HepG2 (cell line): Measurements from ENCODE around the gene ARG2. TPM values are rescaled to one million over a fixed set of nuclear protein-coding genes. Genes with fewer than 3 reads are reported as not detected.
A peak's percentile ranks its signal among the peaks of the same experiment; 100 is the strongest.

Experiments used
- BRF2 ChIP-seq: sonication (generic); formaldehyde crosslinking; IDR thresholded peaks from 2 replicates; pipeline ENCODE4 v1.8.1; 2022; ENCODE audit warnings: mild to moderate bottlenecking, missing genetic modification reagents
- DPF2 ChIP-seq: sonication (generic); formaldehyde crosslinking; IDR thresholded peaks from 2 replicates; pipeline ENCODE4 v1.4.0; 2020; ENCODE audit warnings: mild to moderate bottlenecking, low read depth, missing genetic modification reagents, borderline replicate concordance
- MIER2 ChIP-seq: IDR thresholded peaks from 2 replicates; pipeline ENCODE4 v1.6.1; 2016; ENCODE audit warnings: missing biosample characterization, missing genetic modification reagents
- PHF5A ChIP-seq: IDR thresholded peaks from one replicate; pipeline ENCODE4 v1.6.1; 2018; ENCODE audit warnings: low read depth, missing genetic modification reagents; ENCODE audit not compliant: unreplicated experiment
- POGK ChIP-seq: sonication (generic); formaldehyde crosslinking; conservative IDR thresholded peaks from 2 replicates; pipeline ENCODE4 v1.8.0; 2022; ENCODE audit warnings: mild to moderate bottlenecking, moderate library complexity, missing genetic modification reagents
- ZFYVE20 ChIP-seq: sonication (generic); formaldehyde crosslinking; IDR thresholded peaks from 2 replicates; pipeline ENCODE4 v1.8.0; 2023; ENCODE audit warnings: low read depth, mild to moderate bottlenecking, moderate library complexity, missing genetic modification reagents, borderline replicate concordance
- ZNF101 ChIP-seq: sonication (generic); formaldehyde crosslinking; IDR thresholded peaks from 2 replicates; pipeline ENCODE4 v1.4.0; 2020; ENCODE audit warnings: mild to moderate bottlenecking, low read depth, missing genetic modification reagents, borderline replicate concordance
- ZNF276 ChIP-seq: sonication (generic); formaldehyde crosslinking; IDR thresholded peaks from 2 replicates; pipeline ENCODE4 v1.4.0; 2020; ENCODE audit warnings: mild to moderate bottlenecking, low read depth, missing genetic modification reagents
- ZNF513 ChIP-seq: sonication (generic); formaldehyde crosslinking; conservative IDR thresholded peaks from 2 replicates; pipeline ENCODE4 v1.5.0; 2020; ENCODE audit warnings: missing genetic modification reagents
- ZNF549 ChIP-seq: sonication (generic); formaldehyde crosslinking; IDR thresholded peaks from 2 replicates; pipeline ENCODE4 v1.5.0; 2020; ENCODE audit warnings: missing genetic modification reagents
- ZNF572 ChIP-seq: sonication (generic); formaldehyde crosslinking; IDR thresholded peaks from 2 replicates; pipeline ENCODE4 v1.5.1; 2020; ENCODE audit warnings: mild to moderate bottlenecking, missing genetic modification reagents
- ZNF737 ChIP-seq: sonication (generic); formaldehyde crosslinking; IDR thresholded peaks from 2 replicates; pipeline ENCODE4 v1.5.0; 2020; ENCODE audit warnings: missing genetic modification reagents, mild to moderate bottlenecking, borderline replicate concordance
- ZNF746 ChIP-seq: sonication (generic); formaldehyde crosslinking; IDR thresholded peaks from 2 replicates; pipeline ENCODE4 v1.8.0; 2022; ENCODE audit warnings: mild to moderate bottlenecking, missing genetic modification reagents
- polyA plus RNA-seq, 8 experiments: library from polyadenylated mRNA; depleted of rRNA in 3 of 8; stranded (reverse) in 7 of 8; unstranded in 1 of 8; fragments of >200 nt; fragmentation: Illumina TruSeq in 4 of 8; extraction: Trizol in 4 of 8; gene quantifications; 2 replicates each; pipeline versions ENCODE4 v1.2.1 to v1.2.3, GENCODE V29; 2011 to 2016; ENCODE audit warnings: low read depth in 4 of 8, missing spikeins in 1 of 8, mixed read lengths in 1 of 8; ENCODE audit not compliant: insufficient read depth in 1 of 8
- total RNA-seq, 5 experiments: library from RNA; depleted of rRNA; stranded (reverse); fragments of >200 nt; fragmentation: Illumina TruSeq; extraction: Trizol; gene quantifications; 2 replicates each; pipeline ENCODE4 v1.2.3, GENCODE V29; 2016; ENCODE audit warnings: low read depth in 1 of 5
- TF ChIP-seq, protein P1 (sequence below): sonication (generic); formaldehyde crosslinking; IDR thresholded peaks from 2 replicates; pipeline ENCODE4 v1.5.0; 2020; ENCODE audit warnings: mild to moderate bottlenecking, missing genetic modification reagents

ARG2 gene
- total and polyA plus RNA-seq, 2 of the 13 experiments (the other 11 are each of a cell fraction or from before 2014, with no cell fraction given) = 37.5 to 73.6 TPM

- no peak for TF ChIP-seq ZFYVE20
- TF ChIP-seq POGK (CRISPR knock-in tag) = 0 out of 2 replicates have a peak, but pooled peaks have one; percentile 8
- 0 out of 2 replicates have a peak, but pooled peaks have one; percentile 60 for TF ChIP-seq ZNF737 (CRISPR knock-in tag)
- TF ChIP-seq ZNF513 = no peak
- TF ChIP-seq DPF2 (CRISPR knock-in tag) = no peak
- TF ChIP-seq MIER2 (CRISPR knock-in tag) = no peak
- no peak for TF ChIP-seq ZNF276 (CRISPR knock-in tag)
- TF ChIP-seq, protein P1, sequence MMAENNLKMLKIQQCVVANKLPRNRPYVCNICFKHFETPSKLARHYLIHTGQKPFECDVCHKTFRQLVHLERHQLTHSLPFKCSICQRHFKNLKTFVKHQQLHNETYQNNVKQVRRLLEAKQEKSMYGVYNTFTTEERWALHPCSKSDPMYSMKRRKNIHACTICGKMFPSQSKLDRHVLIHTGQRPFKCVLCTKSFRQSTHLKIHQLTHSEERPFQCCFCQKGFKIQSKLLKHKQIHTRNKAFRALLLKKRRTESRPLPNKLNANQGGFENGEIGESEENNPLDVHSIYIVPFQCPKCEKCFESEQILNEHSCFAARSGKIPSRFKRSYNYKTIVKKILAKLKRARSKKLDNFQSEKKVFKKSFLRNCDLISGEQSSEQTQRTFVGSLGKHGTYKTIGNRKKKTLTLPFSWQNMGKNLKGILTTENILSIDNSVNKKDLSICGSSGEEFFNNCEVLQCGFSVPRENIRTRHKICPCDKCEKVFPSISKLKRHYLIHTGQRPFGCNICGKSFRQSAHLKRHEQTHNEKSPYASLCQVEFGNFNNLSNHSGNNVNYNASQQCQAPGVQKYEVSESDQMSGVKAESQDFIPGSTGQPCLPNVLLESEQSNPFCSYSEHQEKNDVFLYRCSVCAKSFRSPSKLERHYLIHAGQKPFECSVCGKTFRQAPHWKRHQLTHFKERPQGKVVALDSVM (CRISPR knock-in tag) = peak; percentile 76
- no peak for TF ChIP-seq ZNF101 (CRISPR knock-in tag)
- peak; percentile 43; the same call in 1 of the 2 replicates for TF ChIP-seq BRF2 (CRISPR knock-in tag)
- no peak for TF ChIP-seq PHF5A (CRISPR knock-in tag)
- TF ChIP-seq ZNF746 = 0 out of 2 replicates have a peak, but pooled peaks have one; percentile 3
- TF ChIP-seq ZNF549 = no peak
- TF ChIP-seq ZNF572 (CRISPR knock-in tag) = 0 out of 2 replicates have a peak, but pooled peaks have one; percentile 10
Measured at GRCh38 chr14:67675219-67675582, 55.5 kb downstream of the ARG2 start (continued).
